KMS-11 (cell line): ENCODE data around the gene PHTF2.
A peak's percentile ranks its signal among the peaks of the same experiment; 100 is the strongest.

Experiments
- H2AFZ ChIP-seq: fragments of 200-600 bp; sonication (generic); 2 replicates; pipeline ENCODE4 v1.6.1; 2016; ENCODE audit warnings: antibody characterized with exemption, mixed run types, low read depth
- H3K27ac ChIP-seq: fragments of 200-600 bp; sonication (generic); 2 replicates; pipeline ENCODE4 v1.6.1; 2016; ENCODE audit warnings: mild to moderate bottlenecking, mixed run types
- H3K27me3 ChIP-seq: fragments of 200-600 bp; sonication (generic); 2 replicates; pipeline ENCODE4 v1.6.1; 2017; ENCODE audit warnings: mild to moderate bottlenecking, low read depth, mixed run types, moderate library complexity; ENCODE audit not compliant: insufficient read depth
- H3K36me3 ChIP-seq: fragments of 200-600 bp; sonication (generic); 2 replicates; pipeline ENCODE4 v1.6.1; 2017; ENCODE audit warnings: mild to moderate bottlenecking, mixed run types; ENCODE audit not compliant: insufficient read depth
- H3K4me1 ChIP-seq: fragments of 200-600 bp; sonication (generic); 2 replicates; pipeline ENCODE4 v1.6.1; 2016; ENCODE audit warnings: mild to moderate bottlenecking, low read depth, mixed run types; ENCODE audit not compliant: poor library complexity, severe bottlenecking
- H3K4me2 ChIP-seq: fragments of 200-600 bp; sonication (generic); 2 replicates; pipeline ENCODE4 v1.7.0; 2016; ENCODE audit warnings: mild to moderate bottlenecking, mixed run types
- H3K4me3 ChIP-seq: fragments of 200-600 bp; sonication (generic); IDR thresholded peaks from 2 replicates; pipeline ENCODE4 v1.6.1; 2017; ENCODE audit warnings: low read depth, low read length, mixed read lengths; ENCODE audit not compliant: insufficient read depth
- H3K79me2 ChIP-seq: fragments of 200-600 bp; sonication (generic); 2 replicates; pipeline ENCODE4 v1.6.1; 2016; ENCODE audit warnings: low read depth, mixed run types; ENCODE audit not compliant: insufficient read depth
- H3K9ac ChIP-seq: fragments of 200-600 bp; sonication (generic); 2 replicates; pipeline ENCODE4 v1.6.1; 2016; ENCODE audit warnings: mild to moderate bottlenecking, mixed run types
- H4K20me1 ChIP-seq: fragments of 200-600 bp; sonication (generic); 2 replicates; pipeline ENCODE4 v1.6.1; 2016; ENCODE audit warnings: mild to moderate bottlenecking, mixed run types; ENCODE audit not compliant: insufficient read depth
- TF ChIP-seq, protein P1 (sequence below): fragments of 200-600 bp; sonication (generic); conservative IDR thresholded peaks from 2 replicates; pipeline ENCODE4 v1.6.1; 2017; ENCODE audit warnings: low read depth, mild to moderate bottlenecking, antibody characterized with exemption, low read length, moderate library complexity, mixed read lengths

The PHTF2 gene

DNA sequence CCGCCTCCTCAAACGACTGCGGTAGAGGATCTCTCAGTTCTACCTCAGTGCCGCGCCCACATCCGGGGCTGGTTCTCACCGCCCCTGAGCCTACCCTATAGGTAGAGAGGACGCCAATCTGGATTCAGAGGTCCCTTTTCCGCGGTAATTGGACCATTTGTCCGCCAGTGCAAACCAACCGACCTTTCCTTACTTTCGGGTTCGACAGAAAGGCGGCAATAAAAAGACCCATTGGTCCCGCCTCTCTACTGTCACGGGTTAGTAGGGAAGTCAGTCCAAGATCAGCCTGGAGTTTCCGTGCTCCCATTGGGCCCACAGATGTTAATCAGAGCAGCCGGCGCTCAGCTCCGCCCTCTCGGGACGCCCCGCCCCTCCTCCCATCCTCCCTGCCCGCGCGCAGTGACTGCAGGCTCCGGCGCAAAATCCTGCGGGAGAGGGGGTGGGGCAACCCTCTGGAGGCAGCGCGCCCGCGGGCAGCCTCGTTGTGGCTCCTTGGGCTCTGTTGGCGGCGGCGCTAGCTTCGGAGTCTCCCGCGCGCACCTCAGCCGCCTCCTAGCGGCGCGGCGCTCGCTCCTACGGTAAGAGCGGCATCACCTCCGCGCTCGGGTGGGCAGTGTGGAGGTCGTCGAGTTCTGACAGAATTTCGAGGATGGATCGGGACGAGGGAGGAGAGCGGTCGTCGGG, at the start of gene PHTF2, which contains the start of gene TMEM60:
TSS of gene PHTF2 (plus strand) at position 380 of the 684 bp plus-strand sequence.
TSS of gene TMEM60 (minus strand) at position 41 of the 684 bp plus-strand sequence. CDS start 4,061 bp downstream, outside the sequence.
- peak within 1 kb of the TSS; percentile 73 for H3K4me3 ChIP-seq
- peak within 1 kb of the TSS; percentile 82 for H2AFZ ChIP-seq
- peak within 1 kb of the TSS; percentile 68 for H3K9ac ChIP-seq
- H3K4me2 ChIP-seq, result peak within 1 kb of the TSS; percentile 80
- H4K20me1 ChIP-seq, result no peaks in the 10 kb centered on the region
- peak within 1 kb of the TSS; percentile 41; the same call in 1 of the 2 replicates for H3K27ac ChIP-seq
- TF ChIP-seq, protein P1, sequence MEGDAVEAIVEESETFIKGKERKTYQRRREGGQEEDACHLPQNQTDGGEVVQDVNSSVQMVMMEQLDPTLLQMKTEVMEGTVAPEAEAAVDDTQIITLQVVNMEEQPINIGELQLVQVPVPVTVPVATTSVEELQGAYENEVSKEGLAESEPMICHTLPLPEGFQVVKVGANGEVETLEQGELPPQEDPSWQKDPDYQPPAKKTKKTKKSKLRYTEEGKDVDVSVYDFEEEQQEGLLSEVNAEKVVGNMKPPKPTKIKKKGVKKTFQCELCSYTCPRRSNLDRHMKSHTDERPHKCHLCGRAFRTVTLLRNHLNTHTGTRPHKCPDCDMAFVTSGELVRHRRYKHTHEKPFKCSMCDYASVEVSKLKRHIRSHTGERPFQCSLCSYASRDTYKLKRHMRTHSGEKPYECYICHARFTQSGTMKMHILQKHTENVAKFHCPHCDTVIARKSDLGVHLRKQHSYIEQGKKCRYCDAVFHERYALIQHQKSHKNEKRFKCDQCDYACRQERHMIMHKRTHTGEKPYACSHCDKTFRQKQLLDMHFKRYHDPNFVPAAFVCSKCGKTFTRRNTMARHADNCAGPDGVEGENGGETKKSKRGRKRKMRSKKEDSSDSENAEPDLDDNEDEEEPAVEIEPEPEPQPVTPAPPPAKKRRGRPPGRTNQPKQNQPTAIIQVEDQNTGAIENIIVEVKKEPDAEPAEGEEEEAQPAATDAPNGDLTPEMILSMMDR, result peak; percentile 43; the same call in 1 of the 2 replicates
- H3K27me3 ChIP-seq, result no peaks in the 10 kb centered on the region
- H3K79me2 ChIP-seq, result peaks cover 46% of the 10 kb centered on the region
- no peaks in the 10 kb centered on the region for H3K36me3 ChIP-seq
- peaks cover 39% of the 10 kb centered on the region for H3K4me1 ChIP-seq

DNA sequence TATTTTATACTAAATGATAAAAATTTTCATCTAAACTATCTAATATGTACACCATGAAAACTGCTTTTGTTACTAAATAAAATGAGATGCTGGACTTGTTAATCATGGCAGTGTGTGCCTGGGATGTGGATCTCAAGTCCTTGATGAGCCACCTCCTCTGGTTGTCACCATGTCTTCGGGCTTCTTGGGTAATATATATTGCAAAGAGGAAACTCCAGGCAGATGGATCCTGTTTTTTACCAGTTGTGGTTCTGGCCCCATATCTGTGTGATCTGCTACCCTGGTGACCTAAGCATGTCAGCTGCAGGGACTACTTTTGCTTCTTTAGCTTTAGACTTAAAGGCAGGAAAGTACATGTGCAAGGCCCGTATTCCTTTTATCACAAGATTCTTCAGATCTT, 46.6 kb upstream of the PHTF2 start:
- H2AFZ ChIP-seq, result no peak overlapping the region
- TF ChIP-seq, protein P1, result no peak
- no peak overlapping the region for H3K4me2 ChIP-seq
- H3K36me3 ChIP-seq, result no peaks in the 10 kb centered on the region
- no peak overlapping the region for H3K27ac ChIP-seq
- no peak overlapping the region for H3K4me3 ChIP-seq
- no peaks in the 10 kb centered on the region for H4K20me1 ChIP-seq
- H3K4me1 ChIP-seq, result peaks cover 5% of the 10 kb centered on the region
- no peaks in the 10 kb centered on the region for H3K27me3 ChIP-seq
- no peak overlapping the region for H3K9ac ChIP-seq
- peaks cover 14% of the 10 kb centered on the region; the same call in 1 of the 2 replicates for H3K79me2 ChIP-seq

DNA sequence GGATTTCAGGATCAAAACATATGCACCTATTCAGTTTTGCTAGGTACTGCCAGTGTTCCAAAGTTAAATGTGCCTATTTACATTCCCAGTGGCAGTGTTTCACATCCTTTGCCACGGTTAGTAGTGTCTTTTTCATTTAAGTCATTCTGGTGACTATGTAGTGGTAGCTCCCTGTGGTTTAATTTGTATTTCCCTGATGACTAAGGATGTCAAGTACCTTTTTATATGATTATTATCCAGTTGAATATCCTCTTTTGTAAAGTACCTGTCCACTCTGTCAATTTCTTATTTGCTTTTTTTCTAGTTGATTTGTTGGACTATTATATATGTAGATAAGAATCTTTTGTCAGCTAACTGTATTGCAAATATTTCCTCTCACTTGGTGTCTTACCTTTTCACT, 45.4 kb upstream of the PHTF2 start:
- peaks cover 14% of the 10 kb centered on the region for H3K4me1 ChIP-seq
- H3K9ac ChIP-seq, result no peak overlapping the region
- H3K4me3 ChIP-seq, result no peak overlapping the region
- H3K4me2 ChIP-seq, result no peak overlapping the region
- TF ChIP-seq, protein P1, result no peak
- peaks cover 14% of the 10 kb centered on the region; the same call in 1 of the 2 replicates for H3K79me2 ChIP-seq
- H3K27me3 ChIP-seq, result no peaks in the 10 kb centered on the region
- no peaks in the 10 kb centered on the region for H4K20me1 ChIP-seq
- H3K27ac ChIP-seq, result no peak overlapping the region
- no peaks in the 10 kb centered on the region for H3K36me3 ChIP-seq
- no peak overlapping the region for H2AFZ ChIP-seq

- Histone ChIP-seq H4K20me1 (peaks cover 12% of the 10 kb centered on the region), H3K27me3 (no peaks in the 10 kb centered on the region), H3K4me3 (no peak overlapping the region), H2AFZ (no peak overlapping the region), H3K27ac (no peak overlapping the region), H3K9ac (no peak overlapping the region), H3K36me3 (no peaks in the 10 kb centered on the region), H3K4me2 (no peak overlapping the region), H3K4me1 (peaks cover 22% of the 10 kb centered on the region), H3K79me2 (peaks cover 23% of the 10 kb centered on the region; the same call in 1 of the 2 replicates)
- TF ChIP-seq, protein P1, result no peak
Measured at GRCh38 chr7:77757589-77757988, 41.0 kb upstream of the PHTF2 start.
